ENCODE results near the gene ABCB9.

The ABCB9 gene

GRCh38 chr12:122981587-122982476 lies 15.6 kb upstream of the ABCB9 start:
- DNase-seq, result no peak

DNA sequence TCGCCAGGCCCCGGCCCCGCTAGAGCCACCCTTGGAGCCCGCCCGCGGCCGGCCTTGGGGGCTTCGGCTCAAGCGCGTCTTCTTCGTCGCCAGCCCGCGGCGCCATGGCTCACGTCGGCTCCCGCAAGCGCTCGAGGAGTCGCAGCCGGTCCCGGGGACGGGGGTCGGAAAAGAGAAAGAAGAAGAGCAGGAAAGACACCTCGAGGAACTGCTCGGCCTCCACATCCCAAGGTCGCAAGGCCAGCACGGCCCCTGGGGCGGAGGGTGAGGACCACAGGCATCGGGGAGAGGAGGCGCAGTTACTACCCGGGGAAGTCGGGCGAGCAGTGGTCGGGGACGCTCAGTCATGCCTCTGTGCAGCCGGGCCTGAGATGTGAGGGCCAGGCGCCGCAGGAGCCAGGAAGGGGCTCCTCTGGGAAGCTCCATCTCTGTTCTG lies 14.8 kb upstream of the ABCB9 start:
- no peak for DNase-seq

DNA sequence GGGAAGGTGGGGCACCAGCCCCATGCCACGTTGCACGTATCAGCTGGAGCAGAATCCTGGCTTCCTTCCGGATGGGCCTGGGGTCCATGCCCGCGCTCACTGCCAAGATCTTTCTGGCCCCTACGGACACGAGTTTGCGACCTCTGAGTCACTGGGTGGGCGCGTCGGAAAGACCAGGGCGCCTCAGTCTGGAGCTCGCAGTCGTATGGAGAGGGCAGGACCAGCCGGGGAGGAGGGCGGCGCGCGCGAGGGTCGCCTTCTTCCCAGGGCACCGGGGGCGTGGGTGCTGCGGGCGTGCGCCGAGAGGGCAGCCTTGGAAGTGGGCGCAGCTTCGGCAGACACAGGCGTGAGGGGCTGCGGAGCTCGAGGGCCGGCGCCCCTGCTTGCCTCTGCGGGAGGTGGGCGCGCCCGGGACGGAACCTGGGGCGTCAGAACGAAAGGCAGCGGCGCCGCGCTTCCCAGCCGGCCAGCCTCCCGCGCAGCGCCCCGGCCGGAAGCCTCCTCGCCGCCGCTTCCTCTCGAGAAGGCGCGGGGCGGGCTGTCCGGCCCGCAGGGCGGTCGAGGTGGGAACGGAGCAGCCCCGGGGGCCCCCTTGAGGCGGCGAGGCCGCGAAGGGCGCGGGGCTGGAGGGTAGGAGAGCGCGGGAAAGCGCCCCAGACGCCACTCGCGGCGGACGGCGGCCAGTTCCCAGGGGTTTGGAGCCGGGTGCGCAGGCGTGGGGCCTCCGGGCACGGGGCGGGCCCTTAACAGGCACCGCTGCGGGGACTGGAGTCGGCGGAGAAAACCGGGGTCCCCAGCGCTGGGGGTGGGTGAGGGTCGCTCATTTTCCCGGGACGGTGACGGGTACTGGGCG lies 14.1 kb upstream of the ABCB9 start, which contains the start of gene ARL6IP4:
Gene ARL6IP4 (plus strand): TSS at position 499 of the 853 bp plus-strand sequence. CDS start 459 bp downstream, outside the sequence.
- DNase-seq, result peak; percentile 57

DNA sequence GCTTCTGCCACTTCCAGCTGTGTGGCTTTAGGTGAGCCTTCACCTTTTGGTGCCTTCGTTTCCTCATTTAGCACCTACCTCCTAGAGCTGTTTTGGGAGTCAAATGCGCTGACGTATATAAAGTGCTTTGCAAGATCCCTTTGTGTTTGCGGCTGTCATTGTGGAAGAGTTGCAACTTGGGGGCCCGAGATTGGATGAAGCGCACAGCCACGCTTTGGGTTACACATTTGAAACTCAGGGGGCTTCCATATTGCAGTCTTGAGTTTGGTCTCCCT lies 13.6 kb upstream of the ABCB9 start:
- DNase-seq, result no peak

DNA sequence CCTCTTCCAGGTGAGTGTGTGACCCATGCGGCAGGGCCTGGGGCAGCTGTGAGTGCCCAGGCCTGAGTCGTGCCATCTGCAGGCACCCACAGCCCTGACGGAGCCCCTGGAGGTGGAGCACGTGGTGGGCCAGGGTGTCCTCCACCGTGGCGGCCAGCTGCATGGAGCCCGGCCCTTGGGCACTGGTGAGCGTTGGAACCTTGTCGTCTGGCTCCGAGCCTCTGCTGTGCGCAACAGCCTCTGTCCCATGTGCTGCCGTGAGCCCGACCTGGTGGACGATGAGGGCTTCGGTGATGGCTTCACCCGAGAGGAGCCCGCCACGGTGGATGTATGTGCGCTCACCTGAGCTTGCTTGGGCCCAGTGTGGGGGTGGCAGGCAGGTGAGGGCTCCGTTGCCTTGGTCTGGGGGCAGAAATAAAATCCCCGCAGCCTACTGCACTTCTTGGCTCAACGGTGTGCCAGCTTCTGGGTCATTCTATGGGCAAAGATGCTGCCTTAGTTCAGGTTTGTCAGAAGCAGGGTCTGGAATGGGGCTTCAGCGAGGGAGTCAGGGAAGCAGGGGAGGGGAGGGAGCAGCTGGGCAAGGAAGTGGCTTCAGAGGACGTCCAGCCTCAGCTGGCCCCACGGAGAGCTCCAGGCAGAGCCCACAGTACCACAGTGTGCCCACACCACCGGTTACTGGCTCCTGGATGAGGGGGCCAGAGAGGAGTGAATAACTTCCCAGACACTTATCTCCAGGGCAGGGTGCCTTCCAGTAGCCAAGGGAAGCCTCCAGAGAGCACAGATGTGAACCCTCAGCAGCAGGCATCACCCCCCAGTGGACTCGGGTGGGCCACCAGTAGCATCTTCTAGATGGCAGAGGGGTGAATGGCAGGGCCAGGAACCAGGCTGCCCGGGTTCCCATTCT lies 13.0 kb upstream of the ABCB9 start:
- no peak for DNase-seq

- no peak for DNase-seq
Measured at GRCh38 chr12:122978507-122978955, 12.3 kb upstream of the ABCB9 start.

DNA sequence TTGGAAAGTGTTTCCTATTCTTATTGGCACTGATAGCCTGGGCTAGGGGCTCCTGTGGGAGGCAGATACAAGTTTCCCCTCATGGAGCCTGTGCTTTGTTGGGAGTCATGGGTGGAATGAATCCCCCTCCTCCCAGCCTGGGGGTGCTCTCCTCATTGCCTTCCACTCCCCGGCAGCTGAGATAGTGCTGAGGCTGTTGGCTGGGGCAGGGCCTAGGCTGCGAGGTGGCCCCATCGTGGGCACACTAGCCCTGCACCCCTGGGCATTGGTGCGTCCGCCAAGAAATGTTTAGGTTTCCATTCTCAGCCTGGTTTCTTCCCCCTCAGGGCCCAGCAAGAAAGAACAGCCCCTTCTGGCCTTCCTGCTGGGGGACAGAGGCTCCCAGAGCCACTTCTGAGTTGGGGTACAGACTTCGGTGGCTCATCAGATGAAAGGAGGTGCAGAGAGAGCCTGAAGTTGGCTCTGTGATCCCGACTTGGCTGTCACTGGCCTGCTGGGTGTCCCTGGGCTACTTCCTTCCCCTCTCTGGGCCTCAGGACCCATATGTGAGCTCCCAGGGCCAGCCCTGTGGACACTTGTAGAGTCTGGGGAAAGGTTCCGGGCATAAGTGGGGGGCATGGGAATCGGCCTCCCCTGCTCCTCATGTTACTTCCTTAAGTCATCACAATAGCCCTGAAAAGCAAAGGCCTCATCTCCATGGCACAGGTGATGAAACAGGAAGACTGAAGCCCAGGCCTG lies 11.6 kb upstream of the ABCB9 start:
- no peak for DNase-seq

DNA sequence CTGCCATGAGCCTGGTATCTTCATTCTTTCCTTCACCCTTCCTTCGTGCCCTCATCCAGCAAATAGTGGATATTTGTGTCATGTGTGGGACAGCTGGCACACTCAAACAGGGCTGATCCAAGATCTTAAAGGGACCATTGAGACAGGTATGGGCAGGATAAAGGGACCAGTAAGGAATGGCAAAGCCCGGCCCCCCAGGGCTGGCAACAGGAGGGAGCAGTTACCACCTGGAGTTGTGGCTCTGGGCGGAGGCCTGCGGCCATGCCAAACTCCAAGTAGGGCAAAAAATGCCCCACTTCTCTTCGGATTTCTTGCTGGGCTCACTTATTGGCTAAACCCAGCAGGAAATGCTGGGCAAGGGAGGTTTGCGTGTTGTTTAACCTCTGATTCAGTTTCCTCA lies 10.9 kb upstream of the ABCB9 start:
- no peak for DNase-seq

DNA sequence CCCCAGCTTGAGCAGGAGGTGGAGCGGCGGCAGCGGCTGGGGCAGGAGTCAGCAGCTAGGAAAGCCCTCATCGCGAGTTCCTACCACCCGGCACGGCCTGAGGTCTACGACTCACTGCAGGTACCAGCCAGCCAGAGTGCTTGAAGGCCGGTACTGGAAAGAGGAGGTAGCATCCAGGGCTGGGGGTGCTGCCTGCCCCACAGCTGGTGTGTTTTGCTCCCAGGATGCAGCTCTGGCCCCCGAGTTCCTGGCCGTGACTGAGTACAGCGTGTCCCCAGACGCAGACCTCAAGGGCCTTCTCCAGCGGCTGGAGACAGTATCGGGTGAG lies 10.3 kb upstream of the ABCB9 start:
- DNase-seq, result no peak

- no peak for DNase-seq
Measured at GRCh38 chr12:122975790-122976647, 9.8 kb upstream of the ABCB9 start.

- DNase-seq, result peak; percentile 83
Measured at GRCh38 chr12:122974892-122975789, 8.9 kb upstream of the ABCB9 start, which contains the start of gene OGFOD2. Gene OGFOD2, plus strand, starts transcription at chr12:122975244. Its CDS starts 8 bp downstream, at chr12:122975252.

GRCh38 chr12:122974274-122974891 lies 8.1 kb upstream of the ABCB9 start:
- DNase-seq, result peak; percentile 93

DNA sequence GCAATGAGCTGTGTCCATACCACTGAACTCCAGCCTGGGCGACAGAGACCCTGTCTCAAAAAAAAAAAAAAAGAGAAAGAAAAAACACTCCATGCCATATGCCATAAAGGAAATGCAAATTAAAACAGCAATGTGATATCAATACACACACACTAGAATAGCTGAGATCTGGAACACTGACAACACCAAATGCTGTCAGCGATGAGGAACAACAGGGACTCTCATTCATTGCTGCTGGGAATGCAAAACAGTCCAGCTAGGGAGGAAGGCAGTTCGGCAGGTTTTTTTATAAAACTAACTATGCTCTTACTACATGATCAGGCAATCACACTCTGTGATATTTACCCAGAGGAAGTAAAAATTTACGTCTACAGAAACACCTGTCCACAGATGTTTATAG lies 3.4 kb upstream of the ABCB9 start:
- DNase-seq, result no peak

- no peak for DNase-seq
Measured at GRCh38 chr12:122968104-122968503, 1.8 kb upstream of the ABCB9 start.

DNA sequence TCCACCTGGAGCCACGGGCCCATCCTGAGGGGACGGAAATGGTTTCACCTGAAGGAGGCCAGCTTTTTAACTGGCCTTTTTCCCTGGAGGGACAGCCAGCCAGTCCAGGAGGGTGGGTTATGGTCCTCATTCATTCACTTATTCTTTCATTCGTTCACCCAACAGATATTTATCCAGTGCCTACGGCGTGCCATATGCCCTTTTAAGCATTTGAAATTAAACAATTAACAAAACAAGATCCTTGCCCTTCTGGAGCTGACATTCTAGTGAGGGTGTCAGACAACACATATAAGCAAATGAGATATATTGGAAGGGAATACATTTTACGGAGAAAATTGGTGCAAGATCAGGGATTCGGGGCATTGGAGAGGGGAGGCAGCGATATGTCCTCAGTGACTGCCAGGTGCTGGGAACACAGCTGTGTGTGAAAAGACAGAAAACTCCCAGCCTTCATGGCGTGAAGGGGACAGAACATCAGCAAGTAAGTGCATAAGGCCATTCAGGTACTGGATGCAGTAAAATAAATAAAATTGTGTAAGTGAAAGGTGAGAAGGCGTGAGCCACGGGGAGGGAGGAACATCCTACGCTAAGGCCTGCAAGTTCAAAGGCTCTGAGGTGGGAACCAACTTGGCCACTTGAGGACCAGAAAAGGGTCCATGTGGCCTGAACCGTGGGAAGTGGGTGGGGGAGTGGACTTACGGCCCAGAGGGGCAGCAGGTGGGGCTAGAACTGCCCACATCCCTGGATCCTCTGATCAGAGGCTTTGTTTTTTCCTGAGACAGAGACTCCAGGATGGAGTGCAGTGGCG lies 684 bp upstream of the ABCB9 start:
- no peak for DNase-seq

DNA sequence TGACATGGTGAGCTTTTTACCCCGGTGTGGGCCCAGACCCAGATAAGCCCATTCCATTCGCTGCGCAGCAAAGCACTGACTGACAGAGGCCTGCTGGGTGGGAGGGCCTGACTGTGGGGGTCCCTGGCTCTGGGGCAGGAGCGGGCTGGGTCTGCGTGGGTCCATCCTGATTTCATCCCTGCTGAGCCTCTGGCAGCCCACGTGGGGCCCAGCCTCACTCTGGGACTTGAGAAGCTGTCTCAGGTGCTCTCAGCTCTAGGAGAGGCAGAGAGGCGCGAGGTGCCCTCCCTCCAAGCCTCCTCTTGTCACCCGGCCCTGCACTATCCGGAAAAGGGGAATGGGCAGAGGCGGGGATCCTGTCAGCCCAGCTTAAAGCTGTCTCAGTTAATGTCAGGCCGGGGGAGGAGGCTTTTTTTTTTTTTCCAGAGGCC lies 927 bp downstream of the ABCB9 start:
- DNase-seq, result no peak

DNA sequence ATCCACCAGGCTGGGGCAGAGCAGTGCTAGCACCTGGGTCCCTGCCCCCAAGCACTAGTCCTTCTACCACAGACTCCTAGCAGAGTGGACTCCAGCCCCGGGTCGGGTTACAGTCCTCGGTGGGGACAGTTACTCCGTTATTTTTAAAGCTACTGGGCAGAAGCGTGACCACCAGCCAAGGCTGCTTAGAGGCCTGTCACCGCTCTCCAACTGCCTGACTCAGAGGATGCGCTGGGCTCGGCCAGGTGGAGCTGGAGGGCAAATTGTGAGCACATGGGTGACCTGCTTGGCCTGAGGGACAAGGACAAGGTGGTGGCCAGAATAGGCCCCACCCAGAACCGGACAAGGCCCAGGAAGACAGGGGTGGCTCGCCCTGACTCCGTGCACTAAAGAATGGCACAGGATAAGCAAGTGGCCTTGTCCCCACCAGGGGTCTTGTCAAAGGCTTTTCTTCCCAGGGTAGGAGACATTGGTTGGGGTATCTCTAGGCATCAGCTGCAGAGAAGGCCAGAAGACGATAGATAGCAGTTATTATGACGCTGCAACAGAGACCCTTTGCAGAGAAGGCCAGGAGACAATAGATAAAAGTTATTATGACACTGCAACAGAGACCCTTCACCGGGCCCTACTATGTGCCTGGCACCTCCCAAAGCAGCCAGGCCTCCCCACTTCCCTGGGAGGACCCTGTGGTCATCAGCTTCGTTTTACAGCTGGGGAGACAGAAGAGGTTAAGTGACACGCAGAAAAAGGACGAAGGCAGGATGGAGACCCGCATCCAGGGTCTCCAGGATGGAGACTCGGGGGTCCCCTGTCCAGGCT lies 1.6 kb downstream of the ABCB9 start:
- DNase-seq, result no peak

DNA sequence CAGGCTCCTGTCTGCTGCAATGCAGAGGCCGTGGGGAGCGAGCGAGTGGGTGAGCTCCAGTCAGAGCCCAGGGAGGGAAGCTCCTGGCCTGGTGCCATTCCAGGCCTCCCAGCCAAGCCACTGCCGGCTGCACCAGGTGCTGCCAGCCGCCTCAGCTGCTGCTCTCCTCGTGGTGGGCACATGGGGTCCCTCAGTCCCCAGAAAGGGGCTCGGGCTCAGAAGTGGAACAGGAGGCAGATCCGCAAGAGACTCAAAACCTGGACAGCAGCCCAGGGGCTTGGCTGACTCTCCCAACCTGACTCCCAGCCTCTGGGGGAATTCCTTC lies 2.4 kb downstream of the ABCB9 start:
- no peak for DNase-seq

Measured in NK-92 treated with Interleukin-12 subunit alpha and Interleukin-12 subunit beta, amount 100 ng/mL, for 24 hours (cell line).